AG09319 (cell line): Measurements from ENCODE around the gene ATG7.
"Not testable (repeated sequence)": the region's sequence is repeated elsewhere in the genome, so short reads cannot be mapped to it uniquely, and the experiment has no call there.

Experiments
- DNase-seq: peaks from one replicate; pipeline ENCODE4 v3.0.0-alpha.2; 2010; ENCODE audit warnings: low read depth; ENCODE audit errors: extremely low read depth
- TF ChIP-seq, protein P1 (sequence below): IDR thresholded peaks from 2 replicates; pipeline ENCODE4 v1.5.1; 2011; ENCODE audit warnings: low read depth, mild to moderate bottlenecking, inconsistent platforms, low read length, moderate library complexity

ATG7 gene

DNA sequence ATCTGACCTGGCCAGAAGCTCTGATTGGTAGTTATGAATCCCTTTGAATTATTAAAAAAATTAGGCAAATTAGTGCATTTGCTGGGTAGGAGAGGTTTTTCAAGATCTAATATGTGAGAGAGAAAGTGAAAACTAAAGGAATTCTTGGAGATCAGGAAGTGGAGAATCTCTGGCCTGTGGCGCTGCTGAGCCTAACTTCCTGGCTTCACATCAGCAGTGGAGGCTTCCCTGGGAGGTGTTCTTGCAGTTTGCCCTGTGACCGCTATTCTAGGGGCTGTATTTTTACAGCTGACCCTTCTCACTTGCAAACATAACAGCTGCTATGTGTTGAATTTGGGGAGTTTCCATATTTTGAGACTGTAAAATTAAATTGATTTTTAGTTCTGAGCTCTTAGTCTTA is 166.4 kb downstream of the ATG7 start:
- TF ChIP-seq, protein P1, sequence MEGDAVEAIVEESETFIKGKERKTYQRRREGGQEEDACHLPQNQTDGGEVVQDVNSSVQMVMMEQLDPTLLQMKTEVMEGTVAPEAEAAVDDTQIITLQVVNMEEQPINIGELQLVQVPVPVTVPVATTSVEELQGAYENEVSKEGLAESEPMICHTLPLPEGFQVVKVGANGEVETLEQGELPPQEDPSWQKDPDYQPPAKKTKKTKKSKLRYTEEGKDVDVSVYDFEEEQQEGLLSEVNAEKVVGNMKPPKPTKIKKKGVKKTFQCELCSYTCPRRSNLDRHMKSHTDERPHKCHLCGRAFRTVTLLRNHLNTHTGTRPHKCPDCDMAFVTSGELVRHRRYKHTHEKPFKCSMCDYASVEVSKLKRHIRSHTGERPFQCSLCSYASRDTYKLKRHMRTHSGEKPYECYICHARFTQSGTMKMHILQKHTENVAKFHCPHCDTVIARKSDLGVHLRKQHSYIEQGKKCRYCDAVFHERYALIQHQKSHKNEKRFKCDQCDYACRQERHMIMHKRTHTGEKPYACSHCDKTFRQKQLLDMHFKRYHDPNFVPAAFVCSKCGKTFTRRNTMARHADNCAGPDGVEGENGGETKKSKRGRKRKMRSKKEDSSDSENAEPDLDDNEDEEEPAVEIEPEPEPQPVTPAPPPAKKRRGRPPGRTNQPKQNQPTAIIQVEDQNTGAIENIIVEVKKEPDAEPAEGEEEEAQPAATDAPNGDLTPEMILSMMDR, result peak; percentile 3
- DNase-seq, result no peak

DNA sequence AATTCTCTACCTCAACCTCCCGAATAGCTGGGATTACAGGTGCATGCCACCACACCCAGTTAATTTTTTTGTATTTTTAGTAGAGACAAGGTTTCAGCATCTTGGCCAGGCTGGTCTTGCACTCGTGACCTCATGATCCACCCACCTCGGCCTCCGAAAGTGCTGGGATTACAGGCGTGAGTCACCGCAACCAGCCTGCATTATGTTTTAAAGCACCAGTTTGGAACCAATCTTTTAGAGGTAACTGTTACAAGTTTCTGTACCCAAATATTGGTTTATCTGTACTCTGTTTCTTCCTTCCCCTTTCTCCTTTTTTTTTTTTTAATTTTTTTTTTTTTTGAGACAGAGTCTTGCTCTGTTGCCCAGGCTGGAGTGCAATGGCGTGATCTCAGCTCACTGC is 169.1 kb downstream of the ATG7 start:
- DNase-seq, result not testable (repeated sequence)

DNA sequence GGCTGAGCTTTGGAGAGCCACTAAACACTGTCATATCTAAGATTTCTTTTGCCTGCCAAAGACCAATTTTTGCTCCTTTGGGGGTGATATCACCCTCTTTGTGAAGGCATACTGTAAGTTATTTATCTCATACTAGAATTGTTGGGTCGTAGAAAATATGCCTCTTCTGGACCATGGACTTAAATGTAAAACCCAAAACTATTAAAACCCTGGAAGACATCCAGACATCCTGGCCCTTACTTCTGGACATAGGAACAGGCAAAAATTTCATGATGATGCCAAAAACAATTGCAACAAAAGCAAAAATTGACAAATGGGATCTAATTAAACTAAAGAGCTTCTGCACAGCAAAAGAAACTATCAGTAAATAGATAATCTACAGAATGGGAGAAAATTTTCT is 172.2 kb downstream of the ATG7 start:
- TF ChIP-seq, protein P1, result no peak
- no peak for DNase-seq

DNA sequence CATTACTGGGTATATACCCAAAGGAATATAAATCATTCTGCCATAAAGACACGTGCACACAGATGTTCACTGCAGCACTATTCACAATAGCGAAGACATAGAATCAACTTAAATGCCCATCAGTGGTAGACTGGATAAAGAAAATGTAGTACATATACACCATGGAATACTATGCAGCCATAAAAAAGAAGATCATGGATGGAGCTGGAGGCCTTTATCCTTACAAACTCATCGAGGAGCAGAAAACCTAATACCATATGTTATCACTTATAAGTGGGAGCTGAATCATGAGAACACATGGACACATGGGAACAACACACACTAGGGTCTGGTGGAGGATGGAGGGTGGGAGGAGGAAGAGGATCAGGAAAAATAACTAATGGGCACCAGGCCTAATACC is 173.0 kb downstream of the ATG7 start:
- not testable (repeated sequence) for DNase-seq

DNA sequence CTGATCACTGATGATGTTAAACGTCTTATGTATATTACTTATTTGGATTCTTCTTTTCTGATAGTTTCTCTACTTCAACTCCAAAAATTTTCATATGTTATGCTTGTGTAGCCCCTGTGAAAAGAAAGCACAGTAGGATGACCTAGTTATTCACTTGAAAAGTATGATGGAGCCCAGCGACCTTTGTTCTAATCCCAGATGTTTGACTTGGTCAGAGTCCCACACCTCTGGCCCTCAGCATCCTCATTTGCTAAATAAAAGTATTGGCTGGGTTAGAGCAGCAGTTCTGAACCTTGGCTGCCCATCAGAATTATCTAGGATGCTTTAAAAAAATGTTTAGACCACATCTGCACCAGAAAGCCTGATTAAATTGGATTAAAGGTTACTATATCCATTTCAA is 173.7 kb downstream of the ATG7 start:
- TF ChIP-seq, protein P1, result no peak
- no peak for DNase-seq

DNA sequence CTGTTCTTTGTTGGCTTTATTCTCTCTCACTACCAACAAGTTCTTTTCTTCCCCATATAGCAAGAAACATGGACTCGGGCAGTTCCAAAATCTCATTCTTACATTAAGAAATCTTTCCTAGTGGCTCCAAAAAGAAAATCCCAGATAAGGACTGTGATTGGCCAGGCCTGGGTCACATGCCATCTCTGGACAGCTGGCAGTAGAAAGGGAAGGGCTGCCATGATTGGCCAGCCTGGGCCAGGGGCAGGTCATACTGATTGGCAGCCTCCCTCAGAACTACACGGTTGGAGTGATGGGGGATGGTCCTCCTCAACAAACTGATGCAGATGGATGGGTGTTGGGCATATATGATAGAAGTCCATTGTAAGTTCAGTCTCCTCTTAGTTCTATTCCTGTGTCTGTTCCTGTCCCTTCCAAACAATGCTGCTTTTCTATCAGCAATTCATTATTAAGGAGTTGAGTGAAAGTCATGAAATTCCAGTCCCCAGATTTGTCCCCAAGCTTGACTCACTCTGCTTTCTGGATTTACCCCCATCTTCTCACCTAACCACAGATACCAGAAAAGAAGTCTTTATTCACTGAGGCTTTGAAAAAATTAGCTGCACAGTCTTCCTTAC is 175.5 kb downstream of the ATG7 start:
- TF ChIP-seq, protein P1, result no peak
- DNase-seq, result no peak

DNA sequence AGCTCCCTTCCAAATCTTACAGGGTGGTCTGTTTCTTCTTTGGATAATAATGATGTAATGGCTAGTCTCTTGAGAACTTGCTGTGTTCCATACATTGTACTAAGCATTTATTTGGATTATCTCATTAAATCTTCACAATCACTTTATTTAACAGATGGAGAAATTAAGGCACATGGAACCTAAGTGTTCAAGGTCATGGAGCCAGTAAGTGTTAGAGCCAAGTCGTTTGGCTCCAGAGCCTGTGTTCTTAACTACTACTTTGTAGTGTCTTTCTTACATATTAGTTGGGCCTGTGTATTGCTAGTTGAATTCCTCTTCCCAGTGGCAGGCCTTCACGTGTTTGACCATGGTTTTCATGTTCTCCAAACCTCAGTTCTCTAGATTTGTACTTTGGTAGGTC is 177.8 kb downstream of the ATG7 start:
- DNase-seq, result no peak
- TF ChIP-seq, protein P1, result no peak

DNA sequence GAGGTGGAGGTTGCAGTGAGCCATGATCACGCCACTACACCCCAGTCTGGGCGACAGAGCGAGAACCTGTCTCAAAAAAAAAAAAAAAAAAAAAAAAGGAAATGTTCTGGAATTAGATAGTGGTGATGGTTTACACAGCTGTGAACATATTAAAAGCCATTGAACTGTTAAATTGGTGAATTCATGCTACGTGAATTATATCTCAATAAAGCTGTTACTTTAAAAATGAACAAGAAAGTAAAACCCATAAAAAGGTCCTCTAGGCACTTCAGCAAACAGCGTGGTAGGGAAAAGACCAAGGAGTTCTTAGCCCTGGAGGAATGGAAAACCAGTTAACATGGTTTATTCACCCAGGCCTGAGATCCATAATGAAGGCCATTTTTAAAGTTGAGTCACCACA is 180.1 kb downstream of the ATG7 start:
- no peak for DNase-seq
- TF ChIP-seq, protein P1, result no peak
